Activated naive CD8-positive, alpha-beta T cell treated with anti-CD3 and anti-CD28 coated beads, Interleukin-2, amount 50 U/mL, for 24 hours (primary cell): ENCODE data around the gene SPRR2A.
"Not testable (repeated sequence)": the region's sequence is repeated elsewhere in the genome, so short reads cannot be mapped to it uniquely, and the experiment has no call there.

Experiments used
- ATAC-seq: fragments of 150-1000 bp; cut with Tn5 transposase; one replicate; pipeline ENCODE4 v1.10.0; 2021
- DNase-seq: peaks from one replicate; pipeline ENCODE4 v3.0.0; 2021
- H3K27ac Mint-ChIP-seq: one replicate; pipeline ENCODE4 v1.8.0; 2021; ENCODE audit warnings: mild to moderate bottlenecking, mixed read lengths
- H3K27me3 Mint-ChIP-seq: one replicate; pipeline ENCODE4 v1.8.0; 2021; ENCODE audit warnings: mixed read lengths
- H3K36me3 Mint-ChIP-seq: one replicate; pipeline ENCODE4 v1.8.0; 2021; ENCODE audit warnings: low read depth, mixed read lengths
- H3K4me1 Mint-ChIP-seq: one replicate; pipeline ENCODE4 v1.8.0; 2021; ENCODE audit warnings: mixed read lengths
- H3K4me3 Mint-ChIP-seq: one replicate; pipeline ENCODE4 v1.8.0; 2021; ENCODE audit warnings: mild to moderate bottlenecking, moderate library complexity, mixed read lengths
- H3K9me3 Mint-ChIP-seq: one replicate; pipeline ENCODE4 v1.8.0; 2021; ENCODE audit warnings: mixed read lengths

The SPRR2A gene

GRCh38 chr1:153057375-153057774, at the start of gene SPRR2A:
TSS of gene SPRR2A (minus strand) at chr1:153057512. CDS start at chr1:153056735, 777 bp downstream.
- no peaks in the 10 kb centered on the region for H3K4me1 Mint-ChIP-seq
- DNase-seq (no peak), ATAC-seq (no peak)
- no peak within 1 kb of the TSS for H3K27ac Mint-ChIP-seq
- no peaks in the 10 kb centered on the region for H3K36me3 Mint-ChIP-seq
- H3K9me3 Mint-ChIP-seq = no peaks in the 10 kb centered on the region
- peaks cover 17% of the 10 kb centered on the region for H3K27me3 Mint-ChIP-seq
- H3K4me3 Mint-ChIP-seq = no peak within 1 kb of the TSS

- Mint-ChIP-seq H3K36me3 (no peaks in the 10 kb centered on the region), H3K9me3 (no peaks in the 10 kb centered on the region), H3K4me1 (no peaks in the 10 kb centered on the region), H3K27ac (no peak overlapping the region), H3K27me3 (peaks cover 23% of the 10 kb centered on the region), H3K4me3 (no peak overlapping the region)
- DNase-seq (no peak), ATAC-seq (no peak)
Measured at GRCh38 chr1:153100245-153100644, 42.9 kb upstream of the SPRR2A start.

- Mint-ChIP-seq H3K36me3 (no peaks in the 10 kb centered on the region), H3K9me3 (no peaks in the 10 kb centered on the region), H3K4me1 (no peaks in the 10 kb centered on the region), H3K27ac (no peak overlapping the region), H3K4me3 (no peak overlapping the region), H3K27me3 (peaks cover 20% of the 10 kb centered on the region)
- DNase-seq (no peak), ATAC-seq (no peak)
Measured at GRCh38 chr1:153099461-153100045, 42.2 kb upstream of the SPRR2A start.

- DNase-seq = no peak
- ATAC-seq = no peak
- Mint-ChIP-seq H3K27ac (no peak overlapping the region), H3K27me3 (peaks cover 17% of the 10 kb centered on the region), H3K9me3 (no peaks in the 10 kb centered on the region), H3K36me3 (no peaks in the 10 kb centered on the region), H3K4me3 (no peak overlapping the region), H3K4me1 (no peaks in the 10 kb centered on the region)
Measured at GRCh38 chr1:153095764-153096163, 38.5 kb upstream of the SPRR2A start.

GRCh38 chr1:153094426-153094825, 37.1 kb upstream of the SPRR2A start, which contains the start of gene SPRR2E:
TSS of gene SPRR2E (minus strand) at chr1:153094526. CDS start at chr1:153093751, 775 bp downstream.
- Mint-ChIP-seq H3K4me3 (no peak within 1 kb of the TSS), H3K4me1 (no peaks in the 10 kb centered on the region), H3K27ac (no peak within 1 kb of the TSS), H3K36me3 (no peaks in the 10 kb centered on the region), H3K9me3 (no peaks in the 10 kb centered on the region), H3K27me3 (peaks cover 15% of the 10 kb centered on the region)
- ATAC-seq (no peak), DNase-seq (no peak)

GRCh38 chr1:153087652-153088051, 30.3 kb upstream of the SPRR2A start:
- Mint-ChIP-seq H3K27ac (no peak overlapping the region), H3K4me1 (no peaks in the 10 kb centered on the region), H3K27me3 (peaks cover 18% of the 10 kb centered on the region), H3K4me3 (no peak overlapping the region), H3K9me3 (no peaks in the 10 kb centered on the region), H3K36me3 (no peaks in the 10 kb centered on the region)
- DNase-seq (no peak), ATAC-seq (no peak)

GRCh38 chr1:153081736-153082135, 24.4 kb upstream of the SPRR2A start:
- ATAC-seq = no peak
- peaks cover 31% of the 10 kb centered on the region for H3K27me3 Mint-ChIP-seq

GRCh38 chr1:153072806-153073726, 15.8 kb upstream of the SPRR2A start:
- no peaks in the 10 kb centered on the region for H3K36me3 Mint-ChIP-seq
- no peak for ATAC-seq
- no peak overlapping the region for H3K27ac Mint-ChIP-seq
- no peak overlapping the region for H3K4me3 Mint-ChIP-seq
- no peak for DNase-seq
- peaks cover 10% of the 10 kb centered on the region for H3K27me3 Mint-ChIP-seq
- H3K4me1 Mint-ChIP-seq = no peaks in the 10 kb centered on the region
- peaks cover 3% of the 10 kb centered on the region for H3K9me3 Mint-ChIP-seq

More at GRCh38 chr1:153081736-153082135, 24.4 kb upstream of the SPRR2A start:
- Mint-ChIP-seq H3K9me3 (peaks cover 10% of the 10 kb centered on the region), H3K4me1 (no peaks in the 10 kb centered on the region), H3K27ac (no peak overlapping the region), H3K36me3 (no peaks in the 10 kb centered on the region), H3K4me3 (no peak overlapping the region)
- DNase-seq = no peak

- no peaks in the 10 kb centered on the region for H3K4me1 Mint-ChIP-seq
- peaks cover 8% of the 10 kb centered on the region for H3K27me3 Mint-ChIP-seq
- H3K36me3 Mint-ChIP-seq = no peaks in the 10 kb centered on the region
- no peak within 1 kb of the TSS for H3K4me3 Mint-ChIP-seq
- ATAC-seq (no peak), DNase-seq (no peak)
- no peaks in the 10 kb centered on the region for H3K9me3 Mint-ChIP-seq
- no peak within 1 kb of the TSS for H3K27ac Mint-ChIP-seq
Measured at GRCh38 chr1:153071511-153071910, 14.2 kb upstream of the SPRR2A start, which contains the start of gene SPRR2B. TSS of gene SPRR2B (minus strand) at chr1:153071611. CDS start at chr1:153070839, 772 bp downstream.

GRCh38 chr1:153070243-153070642, 12.9 kb upstream of the SPRR2A start:
- H3K4me3 Mint-ChIP-seq = no peak overlapping the region
- ATAC-seq (no peak), DNase-seq (no peak)
- H3K27me3 Mint-ChIP-seq = peaks cover 13% of the 10 kb centered on the region
- no peaks in the 10 kb centered on the region for H3K9me3 Mint-ChIP-seq
- H3K27ac Mint-ChIP-seq = no peak overlapping the region
- no peaks in the 10 kb centered on the region for H3K36me3 Mint-ChIP-seq
- no peaks in the 10 kb centered on the region for H3K4me1 Mint-ChIP-seq

- Mint-ChIP-seq H3K27ac (no peak overlapping the region), H3K27me3 (peaks cover 16% of the 10 kb centered on the region), H3K4me3 (no peak overlapping the region), H3K9me3 (no peaks in the 10 kb centered on the region), H3K4me1 (no peaks in the 10 kb centered on the region), H3K36me3 (no peaks in the 10 kb centered on the region)
- DNase-seq = no peak
- ATAC-seq = no peak
Measured at GRCh38 chr1:153058826-153059784, 1.8 kb upstream of the SPRR2A start.

GRCh38 chr1:153058154-153058553, 842 bp upstream of the SPRR2A start:
- ATAC-seq = no peak
- H3K36me3 Mint-ChIP-seq = no peaks in the 10 kb centered on the region
- DNase-seq = no peak
- no peak overlapping the region for H3K4me3 Mint-ChIP-seq
- no peaks in the 10 kb centered on the region for H3K4me1 Mint-ChIP-seq
- H3K27ac Mint-ChIP-seq = no peak overlapping the region
- peaks cover 16% of the 10 kb centered on the region for H3K27me3 Mint-ChIP-seq
- no peaks in the 10 kb centered on the region for H3K9me3 Mint-ChIP-seq

GRCh38 chr1:153056111-153056510, 1.2 kb downstream of the SPRR2A start:
- not testable (repeated sequence) for H3K27ac Mint-ChIP-seq, H3K9me3 Mint-ChIP-seq, DNase-seq, H3K36me3 Mint-ChIP-seq, H3K4me3 Mint-ChIP-seq, ATAC-seq, H3K4me1 Mint-ChIP-seq
- H3K27me3 Mint-ChIP-seq = peaks cover 23% of the 10 kb centered on the region

- ATAC-seq (no peak), DNase-seq (no peak)
- Mint-ChIP-seq H3K36me3 (no peaks in the 10 kb centered on the region), H3K27me3 (peaks cover 38% of the 10 kb centered on the region), H3K4me3 (no peak overlapping the region), H3K9me3 (no peaks in the 10 kb centered on the region), H3K27ac (no peak overlapping the region), H3K4me1 (no peaks in the 10 kb centered on the region)
Measured at GRCh38 chr1:153049211-153049610, 8.1 kb downstream of the SPRR2A start.
